Hepatocyte (in vitro differentiated cells): Measurements from ENCODE around the gene SMAD3. TPM values are rescaled to one million over a fixed set of nuclear protein-coding genes. Genes with fewer than 3 reads are reported as not detected.

ENCODE experiments used
- DNase-seq: peaks from one replicate; pipeline ENCODE4 v3.0.0-alpha.2; 2016; ENCODE audit warnings: low spot score
- H2AFZ ChIP-seq: fragments of 200-600 bp; sonication (generic); 2 replicates; pipeline ENCODE4 v1.6.0; 2016; ENCODE audit warnings: antibody characterized with exemption, mild to moderate bottlenecking
- H3K27ac ChIP-seq: fragments of 200-600 bp; sonication (generic); 2 replicates; pipeline ENCODE4 v1.5.1; 2016; ENCODE audit warnings: mild to moderate bottlenecking
- H3K27me3 ChIP-seq: fragments of 200-600 bp; sonication (generic); 2 replicates; pipeline ENCODE4 v1.6.1; 2016
- H3K36me3 ChIP-seq: fragments of 200-600 bp; sonication (generic); replicated peaks from 2 replicates; pipeline ENCODE4 v1.5.1; 2016; ENCODE audit warnings: low read depth; ENCODE audit not compliant: insufficient read depth
- H3K4me1 ChIP-seq: fragments of 200-600 bp; sonication (generic); 2 replicates; pipeline ENCODE4 v1.5.1; 2016; ENCODE audit warnings: mild to moderate bottlenecking, moderate library complexity; ENCODE audit not compliant: insufficient read depth
- H3K4me2 ChIP-seq: fragments of 200-600 bp; sonication (generic); 2 replicates; pipeline ENCODE4 v1.6.0; 2016
- H3K4me3 ChIP-seq: fragments of 200-600 bp; sonication (generic); 2 replicates; pipeline ENCODE4 v1.5.1; 2016; ENCODE audit warnings: mild to moderate bottlenecking
- H3K79me2 ChIP-seq: fragments of 200-600 bp; sonication (generic); 2 replicates; pipeline ENCODE4 v1.6.0; 2017; ENCODE audit warnings: mild to moderate bottlenecking
- H3K9me2 ChIP-seq: fragments of 200-600 bp; sonication (generic); replicated peaks from 2 replicates; pipeline ENCODE4 v1.6.0; 2017; ENCODE audit warnings: mild to moderate bottlenecking; ENCODE audit not compliant: insufficient read depth
- H3K9me3 ChIP-seq: fragments of 200-600 bp; sonication (generic); 2 replicates; pipeline ENCODE4 v1.5.1; 2016; ENCODE audit warnings: low read depth, mild to moderate bottlenecking
- H4K20me1 ChIP-seq: fragments of 200-600 bp; sonication (generic); 2 replicates; pipeline ENCODE4 v1.6.0; 2016; ENCODE audit warnings: mild to moderate bottlenecking; ENCODE audit not compliant: insufficient read depth, poor library complexity, severe bottlenecking
- EZH2 ChIP-seq: fragments of 200-600 bp; sonication (generic); IDR thresholded peaks from 2 replicates; pipeline ENCODE4 v1.6.1; 2016; ENCODE audit warnings: antibody characterized with exemption, mild to moderate bottlenecking, borderline replicate concordance
- EZH2phosphoT487 ChIP-seq: fragments of 200-600 bp; sonication (generic); IDR thresholded peaks from one replicate; pipeline ENCODE4 v1.6.1; 2018; ENCODE audit warnings: antibody characterized with exemption, mild to moderate bottlenecking, low read depth, moderate library complexity; ENCODE audit not compliant: unreplicated experiment, severe bottlenecking
- WGBS: methylation state at CpG from one replicate; pipeline ENCODE4 v1.1.6; 2016; ENCODE audit warnings: low lambda C conversion rate; ENCODE audit errors: missing lambda C conversion rate; 5-methylcytosine and 5-hydroxymethylcytosine counted together
- polyA plus RNA-seq: library from polyadenylated mRNA; unstranded; fragments of >200 nt; fragmentation: Nextera tagmentation; extraction: Ambion mirVana; gene quantifications from 2 replicates; pipeline ENCODE4 v1.2.1, GENCODE V29; 2016
- total RNA-seq: library from RNA; depleted of rRNA; stranded (reverse); fragments of >200 nt; gene quantifications from 2 replicates; pipeline ENCODE4 v1.2.3, GENCODE V29; 2014
- TF ChIP-seq, protein P1 (sequence below): fragments of 200-600 bp; sonication (generic); IDR thresholded peaks from 2 replicates; pipeline ENCODE4 v1.5.1; 2016; ENCODE audit warnings: antibody characterized with exemption, mild to moderate bottlenecking; ENCODE audit not compliant: poor library complexity

Gene SMAD3
- total and polyA plus RNA-seq, 2 experiments from 2014 or later: 24.7 to 32.2 TPM

DNA sequence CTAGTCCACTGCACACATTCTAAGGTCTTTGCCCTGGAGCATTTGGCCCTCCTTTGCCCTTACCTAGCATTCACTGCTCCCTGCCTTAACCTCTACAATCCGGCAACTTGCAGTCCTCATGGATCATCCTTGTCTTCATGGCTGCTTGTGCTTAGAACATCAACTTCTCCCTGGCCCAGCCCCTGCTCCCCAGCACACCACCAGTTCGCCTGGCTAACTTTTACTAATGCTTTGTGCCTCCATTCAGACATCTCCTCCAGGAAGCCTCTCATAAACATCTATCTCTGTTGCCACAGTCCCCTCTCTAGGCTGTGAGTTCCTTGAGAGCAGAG, 131.9 kb downstream of the SMAD3 start:
- Histone ChIP-seq H3K4me3 (no peak overlapping the region), H3K27ac (peak overlapping the region; percentile 61), H3K27me3 (no peaks in the 10 kb centered on the region), H2AFZ (no peak overlapping the region), H4K20me1 (no peaks in the 10 kb centered on the region), H3K36me3 (no peaks in the 10 kb centered on the region), H3K9me3 (no peaks in the 10 kb centered on the region), H3K79me2 (no peaks in the 10 kb centered on the region), H3K4me1 (peaks cover 31% of the 10 kb centered on the region), H3K9me2 (no peaks in the 10 kb centered on the region), H3K4me2 (no peak overlapping the region)
- no peak for TF ChIP-seq EZH2
- no peak for TF ChIP-seq EZH2phosphoT487
- TF ChIP-seq, protein P1, sequence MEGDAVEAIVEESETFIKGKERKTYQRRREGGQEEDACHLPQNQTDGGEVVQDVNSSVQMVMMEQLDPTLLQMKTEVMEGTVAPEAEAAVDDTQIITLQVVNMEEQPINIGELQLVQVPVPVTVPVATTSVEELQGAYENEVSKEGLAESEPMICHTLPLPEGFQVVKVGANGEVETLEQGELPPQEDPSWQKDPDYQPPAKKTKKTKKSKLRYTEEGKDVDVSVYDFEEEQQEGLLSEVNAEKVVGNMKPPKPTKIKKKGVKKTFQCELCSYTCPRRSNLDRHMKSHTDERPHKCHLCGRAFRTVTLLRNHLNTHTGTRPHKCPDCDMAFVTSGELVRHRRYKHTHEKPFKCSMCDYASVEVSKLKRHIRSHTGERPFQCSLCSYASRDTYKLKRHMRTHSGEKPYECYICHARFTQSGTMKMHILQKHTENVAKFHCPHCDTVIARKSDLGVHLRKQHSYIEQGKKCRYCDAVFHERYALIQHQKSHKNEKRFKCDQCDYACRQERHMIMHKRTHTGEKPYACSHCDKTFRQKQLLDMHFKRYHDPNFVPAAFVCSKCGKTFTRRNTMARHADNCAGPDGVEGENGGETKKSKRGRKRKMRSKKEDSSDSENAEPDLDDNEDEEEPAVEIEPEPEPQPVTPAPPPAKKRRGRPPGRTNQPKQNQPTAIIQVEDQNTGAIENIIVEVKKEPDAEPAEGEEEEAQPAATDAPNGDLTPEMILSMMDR: no peak
- 96% methylated on average over 2 of the region's 2 CpGs for WGBS
- no peak for DNase-seq

DNA sequence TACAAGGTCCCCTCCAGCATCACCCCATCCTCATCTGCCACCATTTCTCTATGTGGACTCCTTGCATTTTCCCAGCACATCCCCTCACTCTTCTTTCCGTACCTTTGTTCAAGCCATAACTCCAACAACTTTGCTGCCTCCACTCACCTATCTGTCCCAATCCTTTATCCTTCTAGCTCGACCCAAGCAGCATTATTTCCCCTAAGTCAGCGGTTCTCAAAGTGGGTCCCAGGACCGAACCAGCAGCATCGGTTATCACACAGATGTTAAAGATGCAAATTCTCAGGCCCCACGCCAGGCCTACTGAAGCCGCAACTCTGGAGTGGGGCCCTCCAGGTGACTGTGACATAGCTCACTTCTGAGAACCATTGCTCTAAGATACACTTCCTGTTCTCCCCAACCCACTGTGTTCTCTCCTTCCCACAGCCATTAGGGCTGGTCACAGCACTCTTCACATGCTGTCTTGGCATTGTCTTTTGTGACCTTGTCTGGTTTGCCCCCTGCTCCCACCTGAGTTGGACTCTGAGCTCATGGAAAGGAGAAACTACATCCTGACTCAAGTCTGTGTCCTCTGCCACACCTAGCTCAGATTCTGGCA, 132.9 kb downstream of the SMAD3 start:
- Histone ChIP-seq H3K27me3 (no peaks in the 10 kb centered on the region), H2AFZ (no peak overlapping the region), H3K9me2 (no peaks in the 10 kb centered on the region), H3K4me2 (no peak overlapping the region), H3K9me3 (no peaks in the 10 kb centered on the region), H3K27ac (no peak overlapping the region), H3K4me1 (peaks cover 23% of the 10 kb centered on the region), H4K20me1 (no peaks in the 10 kb centered on the region), H3K4me3 (no peak overlapping the region), H3K79me2 (no peaks in the 10 kb centered on the region), H3K36me3 (no peaks in the 10 kb centered on the region)
- no peak for DNase-seq
- WGBS: 97% methylated on average over 7 of the region's 7 CpGs
- no peak for TF ChIP-seq EZH2
- TF ChIP-seq, protein P1: no peak
- no peak for TF ChIP-seq EZH2phosphoT487

DNA sequence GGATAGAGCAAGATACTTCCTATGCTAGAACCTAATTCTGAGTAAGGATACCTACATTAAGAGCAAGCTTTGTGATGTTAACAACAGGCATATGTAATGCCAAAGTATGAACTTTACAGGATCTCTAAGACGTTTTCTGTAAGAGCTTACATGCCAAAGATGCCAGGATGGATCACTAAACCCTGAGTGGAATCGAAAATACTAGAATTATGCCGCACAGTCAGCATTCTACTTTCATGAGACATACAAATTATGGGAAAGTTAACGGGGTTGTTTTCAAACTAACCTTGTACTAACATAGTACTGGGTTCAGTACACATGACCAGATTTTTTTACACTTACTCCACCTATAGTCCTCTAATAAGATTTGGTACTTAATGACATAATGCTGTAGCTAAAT, 134.0 kb downstream of the SMAD3 start:
- Histone ChIP-seq H2AFZ (no peak overlapping the region), H3K79me2 (no peaks in the 10 kb centered on the region), H3K9me3 (no peaks in the 10 kb centered on the region), H3K27me3 (no peaks in the 10 kb centered on the region), H3K36me3 (no peaks in the 10 kb centered on the region), H3K4me2 (no peak overlapping the region), H3K27ac (no peak overlapping the region), H3K4me1 (peaks cover 19% of the 10 kb centered on the region), H3K9me2 (no peaks in the 10 kb centered on the region), H3K4me3 (no peak overlapping the region), H4K20me1 (no peaks in the 10 kb centered on the region)
- DNase-seq: no peak
- TF ChIP-seq EZH2phosphoT487: no peak
- TF ChIP-seq, protein P1: no peak
- TF ChIP-seq EZH2: no peak
- WGBS: 82% methylated on average over 4 of the region's 4 CpGs
